Brain microvascular endothelial cell (primary cell): Measurements from ENCODE around the gene CMTM3.

Experiments used
- DNase-seq: peaks from one replicate; pipeline ENCODE4 v3.0.0-alpha.2; 2020
- H3K27ac ChIP-seq: fragments of 250-450 bp; sonication (Bioruptor Pico); 2 replicates; pipeline ENCODE4 v1.5.1; 2020; ENCODE audit warnings: mild to moderate bottlenecking, moderate library complexity
- H3K27me3 ChIP-seq: fragments of 250-450 bp; sonication (Bioruptor Pico); replicated peaks from 2 replicates; pipeline ENCODE4 v1.5.1; 2020; ENCODE audit warnings: mild to moderate bottlenecking
- H3K36me3 ChIP-seq: fragments of 250-450 bp; sonication (Bioruptor Pico); replicated peaks from 2 replicates; pipeline ENCODE4 v1.5.1; 2020; ENCODE audit warnings: mild to moderate bottlenecking
- H3K4me3 ChIP-seq: 2 replicates; pipeline ENCODE4 v1.5.1; 2011; ENCODE audit warnings: low read depth, mild to moderate bottlenecking, control low read depth, low read length, moderate library complexity
- in situ Hi-C: cut with HindIII; loops from 2 replicates; pipeline ENCODE4 v1.10.0; 2017; ENCODE audit warnings: low sequenced_read_pairs, low pct_ligation_motif_present
- TF ChIP-seq, protein P1 (sequence below): IDR thresholded peaks from 2 replicates; pipeline ENCODE4 v1.5.1; 2011; ENCODE audit warnings: low read depth, mild to moderate bottlenecking, moderate library complexity, low read length, control low read depth, inconsistent platforms; ENCODE audit errors: missing control alignments

The CMTM3 gene

DNA sequence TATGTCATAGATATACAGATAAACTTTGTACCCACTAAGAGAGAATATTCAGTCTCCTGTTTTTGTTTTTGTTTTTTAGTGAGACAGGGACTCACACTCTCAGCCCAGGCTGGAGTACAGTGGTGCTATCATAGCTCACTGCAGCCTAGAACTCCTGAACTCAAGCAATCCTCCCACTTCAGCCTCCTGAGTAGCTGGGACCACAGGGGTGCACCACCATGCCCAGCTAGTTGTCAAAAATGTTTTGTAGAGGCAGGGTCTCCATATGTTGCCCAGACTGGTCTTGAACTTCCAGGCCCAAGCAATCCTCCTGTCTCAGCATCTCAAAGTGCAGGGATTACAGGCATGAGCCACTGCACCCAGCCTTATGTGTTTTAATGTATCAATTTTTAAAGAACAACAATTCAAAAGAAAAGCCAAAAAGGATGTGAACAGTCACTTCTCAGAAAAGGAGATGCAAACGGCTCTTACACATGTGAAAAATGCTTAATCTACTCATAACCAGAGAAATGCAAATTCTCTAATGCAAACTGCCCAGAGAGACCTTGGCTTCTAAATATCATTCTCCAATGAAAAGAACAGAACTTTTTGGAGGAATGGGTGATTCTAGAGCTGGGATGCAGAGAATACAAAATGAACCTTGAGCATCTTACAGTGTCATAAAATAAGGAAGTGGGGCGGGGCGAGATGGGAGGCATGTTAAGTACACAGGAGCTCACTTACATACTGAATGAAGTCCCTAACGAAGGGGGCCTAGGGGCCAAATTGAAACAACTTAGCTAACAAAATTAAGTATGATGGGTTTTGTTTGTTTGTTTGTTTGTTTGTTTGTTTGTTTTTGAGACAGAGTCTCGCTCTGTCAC lies 7.3 kb upstream of the CMTM3 start:
- Histone ChIP-seq H3K4me3 (no peak overlapping the region), H3K27me3 (no peaks in the 10 kb centered on the region), H3K36me3 (no peaks in the 10 kb centered on the region), H3K27ac (no peak overlapping the region)
- TF ChIP-seq, protein P1, sequence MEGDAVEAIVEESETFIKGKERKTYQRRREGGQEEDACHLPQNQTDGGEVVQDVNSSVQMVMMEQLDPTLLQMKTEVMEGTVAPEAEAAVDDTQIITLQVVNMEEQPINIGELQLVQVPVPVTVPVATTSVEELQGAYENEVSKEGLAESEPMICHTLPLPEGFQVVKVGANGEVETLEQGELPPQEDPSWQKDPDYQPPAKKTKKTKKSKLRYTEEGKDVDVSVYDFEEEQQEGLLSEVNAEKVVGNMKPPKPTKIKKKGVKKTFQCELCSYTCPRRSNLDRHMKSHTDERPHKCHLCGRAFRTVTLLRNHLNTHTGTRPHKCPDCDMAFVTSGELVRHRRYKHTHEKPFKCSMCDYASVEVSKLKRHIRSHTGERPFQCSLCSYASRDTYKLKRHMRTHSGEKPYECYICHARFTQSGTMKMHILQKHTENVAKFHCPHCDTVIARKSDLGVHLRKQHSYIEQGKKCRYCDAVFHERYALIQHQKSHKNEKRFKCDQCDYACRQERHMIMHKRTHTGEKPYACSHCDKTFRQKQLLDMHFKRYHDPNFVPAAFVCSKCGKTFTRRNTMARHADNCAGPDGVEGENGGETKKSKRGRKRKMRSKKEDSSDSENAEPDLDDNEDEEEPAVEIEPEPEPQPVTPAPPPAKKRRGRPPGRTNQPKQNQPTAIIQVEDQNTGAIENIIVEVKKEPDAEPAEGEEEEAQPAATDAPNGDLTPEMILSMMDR = no peak
- in situ Hi-C loops = no loop called here
- DNase-seq = no peak

DNA sequence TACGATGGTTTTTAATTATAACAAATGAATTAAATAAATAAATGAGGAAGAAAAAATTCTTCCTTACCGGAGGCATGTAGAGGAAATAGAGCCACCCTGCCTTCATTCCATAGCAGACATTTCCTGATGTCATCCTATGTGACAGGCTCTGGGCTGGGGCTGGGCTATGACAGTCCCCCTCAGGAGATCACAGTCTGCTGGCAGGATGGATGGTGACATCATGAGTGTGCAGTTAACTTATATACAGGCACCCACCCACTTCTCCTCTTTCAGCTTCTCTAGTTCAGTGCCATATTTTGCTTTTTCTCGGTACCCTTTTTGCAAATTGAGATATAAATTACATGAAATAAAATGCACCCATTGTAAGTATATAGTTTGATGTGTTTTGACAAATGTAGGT lies 6.4 kb upstream of the CMTM3 start:
- Histone ChIP-seq H3K27ac (no peak overlapping the region), H3K4me3 (no peak overlapping the region), H3K36me3 (no peaks in the 10 kb centered on the region), H3K27me3 (no peaks in the 10 kb centered on the region)
- TF ChIP-seq, protein P1 = no peak
- no peak for DNase-seq
- in situ Hi-C loops = no loop called here

DNA sequence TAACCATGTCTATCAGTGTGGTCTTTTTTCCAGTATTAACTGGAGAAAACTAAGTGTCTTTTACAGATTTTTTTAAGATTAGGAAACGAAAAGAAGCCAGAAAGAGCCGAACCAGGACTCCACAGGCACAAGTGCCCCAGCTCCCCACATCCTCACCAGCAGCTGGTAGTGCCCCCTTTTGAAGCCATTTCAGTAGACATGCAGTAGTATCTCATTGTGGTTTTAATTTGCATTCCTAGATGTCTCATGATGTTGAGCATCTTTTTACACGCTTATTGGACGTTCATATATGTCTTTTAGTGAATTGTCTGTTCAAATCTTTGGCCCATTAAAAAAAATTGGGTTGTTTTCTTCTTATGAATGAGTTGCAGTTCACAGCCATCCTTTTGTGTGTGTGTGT lies 4.8 kb upstream of the CMTM3 start:
- in situ Hi-C loops = no loop called here
- Histone ChIP-seq H3K4me3 (no peak overlapping the region), H3K36me3 (no peaks in the 10 kb centered on the region)

DNA sequence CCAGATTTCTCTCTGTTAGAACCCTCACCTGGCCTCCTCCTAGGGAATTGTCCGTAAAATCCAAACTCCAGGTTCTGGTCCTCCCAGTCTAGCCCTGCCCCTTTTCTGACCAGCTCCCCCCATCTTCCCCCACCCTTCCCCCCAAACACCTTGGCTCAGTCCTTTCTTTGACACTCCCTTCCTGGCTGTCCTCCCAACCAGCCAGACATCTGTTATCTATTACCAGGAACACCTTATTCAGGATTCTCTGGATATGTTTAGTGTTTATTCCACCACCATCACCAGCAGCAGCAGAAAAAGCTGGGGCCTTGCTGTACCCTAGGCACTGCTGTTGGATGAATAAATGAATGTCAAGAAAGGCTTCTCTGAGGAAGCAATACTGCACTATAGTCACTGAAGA lies 4.0 kb upstream of the CMTM3 start:
- Histone ChIP-seq H3K27me3 (no peaks in the 10 kb centered on the region), H3K36me3 (no peaks in the 10 kb centered on the region), H3K27ac (no peak overlapping the region), H3K4me3 (no peak overlapping the region)
- DNase-seq = no peak
- in situ Hi-C loops = no loop called here
- TF ChIP-seq, protein P1 = no peak

More for the DNA sequence above, 4.8 kb upstream of the CMTM3 start:
- H3K27ac ChIP-seq = no peak overlapping the region
- no peaks in the 10 kb centered on the region for H3K27me3 ChIP-seq
- TF ChIP-seq, protein P1 = no peak
- no peak for DNase-seq

DNA sequence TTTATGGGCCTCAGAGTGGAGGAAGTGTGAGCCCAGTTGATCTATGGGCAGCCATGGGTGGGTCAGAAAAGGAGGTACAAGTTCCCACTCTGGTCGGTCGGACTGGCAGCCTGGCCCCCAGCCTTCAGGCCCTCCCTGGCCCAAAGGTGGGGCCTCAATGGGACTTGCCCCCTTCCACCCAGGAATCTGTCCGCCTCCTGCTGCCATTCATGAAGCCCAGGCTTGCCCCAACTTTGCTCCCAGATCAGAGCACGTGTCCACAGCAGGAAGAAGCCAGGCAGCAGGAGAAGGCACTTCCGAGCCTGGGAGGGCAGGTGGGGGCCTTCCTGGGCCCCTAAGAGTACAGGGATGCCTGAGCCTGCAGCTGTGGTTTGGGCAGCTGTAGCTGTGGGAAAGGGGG lies 3.0 kb upstream of the CMTM3 start:
- H3K36me3 ChIP-seq = no peaks in the 10 kb centered on the region
- TF ChIP-seq, protein P1 = no peak
- no peak for DNase-seq
- no peaks in the 10 kb centered on the region for H3K27me3 ChIP-seq
- no peak overlapping the region for H3K4me3 ChIP-seq
- H3K27ac ChIP-seq = no peak overlapping the region
- in situ Hi-C loops = no loop called here
